Activated naive CD4-positive, alpha-beta T cell (primary cell): ENCODE results near the gene RPL14.

Source experiments
- DNase-seq, 4 experiments: peaks; one replicate each; lab custom pipeline; 2025; lab: John Stamatoyannopoulos, UW

The RPL14 gene

DNA sequence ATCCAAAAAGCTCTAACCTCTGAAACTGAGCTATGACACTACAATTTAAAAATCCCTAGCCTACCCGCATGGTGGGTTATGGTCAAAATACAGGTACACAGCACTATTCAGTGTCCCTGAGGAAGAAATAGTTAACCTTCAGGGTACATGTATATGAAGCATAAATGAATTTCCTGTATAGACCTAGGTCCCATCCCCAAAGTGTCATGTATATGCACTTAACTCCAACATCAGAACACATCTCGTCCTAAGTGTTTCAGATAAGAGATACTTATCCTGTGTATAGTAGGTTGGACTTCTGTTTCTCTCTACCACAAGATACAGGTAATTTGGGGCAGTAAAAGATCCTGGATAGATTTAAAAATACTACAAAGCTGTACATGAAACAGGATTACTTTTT lies 6.4 kb downstream of the RPL14 start:
- DNase-seq: no peak

DNA sequence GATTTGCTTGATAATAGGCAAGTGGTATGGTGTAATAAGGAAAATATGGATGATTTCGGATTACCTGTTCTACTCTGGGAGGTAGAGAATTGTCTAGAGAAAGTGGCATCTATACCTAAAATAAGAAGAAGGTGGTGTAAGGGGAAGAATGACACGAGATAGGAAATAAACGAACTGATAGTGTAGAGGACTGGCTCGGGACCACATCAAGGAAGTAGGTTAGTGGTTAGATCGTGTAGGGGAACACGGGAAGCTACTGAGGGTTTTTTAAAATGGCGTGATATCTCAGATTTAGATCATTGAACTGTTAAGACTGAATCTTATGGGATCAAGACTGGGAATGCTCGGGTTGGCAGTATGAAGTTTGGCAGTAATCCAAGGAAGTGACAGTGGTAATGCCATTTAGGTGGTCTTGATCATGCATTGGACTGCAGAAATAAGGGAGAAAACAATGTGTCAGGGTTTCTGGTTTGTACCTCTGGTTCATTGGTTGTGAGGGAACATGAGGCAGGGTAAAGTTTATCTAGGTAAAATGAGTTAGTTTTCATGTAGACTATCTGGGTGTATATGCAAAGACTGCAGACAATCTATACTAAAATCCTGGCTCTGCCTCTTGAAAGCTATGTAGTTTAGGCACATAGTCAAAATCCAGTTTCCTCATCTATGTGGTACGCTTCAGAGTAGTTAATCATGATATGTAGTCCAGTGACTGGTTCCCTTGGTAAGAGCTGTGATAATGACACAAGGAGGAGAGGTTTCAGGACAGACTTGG lies 7.4 kb downstream of the RPL14 start:
- no peak for DNase-seq

DNA sequence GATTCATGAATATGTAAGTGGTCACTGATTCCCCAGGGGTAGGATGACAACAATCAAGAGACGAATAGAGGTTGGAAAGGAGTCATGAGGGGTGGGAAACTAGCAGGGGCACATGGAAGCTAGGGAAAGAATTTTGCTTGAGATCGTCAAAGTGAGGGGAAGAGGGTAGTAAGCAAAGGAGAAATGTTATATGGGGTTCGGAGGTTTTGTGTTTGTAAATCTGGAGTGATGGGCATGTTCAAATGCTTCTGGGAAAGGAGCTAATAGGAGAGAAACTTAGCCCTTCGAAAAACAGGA lies 7.9 kb downstream of the RPL14 start:
- DNase-seq: no peak

DNA sequence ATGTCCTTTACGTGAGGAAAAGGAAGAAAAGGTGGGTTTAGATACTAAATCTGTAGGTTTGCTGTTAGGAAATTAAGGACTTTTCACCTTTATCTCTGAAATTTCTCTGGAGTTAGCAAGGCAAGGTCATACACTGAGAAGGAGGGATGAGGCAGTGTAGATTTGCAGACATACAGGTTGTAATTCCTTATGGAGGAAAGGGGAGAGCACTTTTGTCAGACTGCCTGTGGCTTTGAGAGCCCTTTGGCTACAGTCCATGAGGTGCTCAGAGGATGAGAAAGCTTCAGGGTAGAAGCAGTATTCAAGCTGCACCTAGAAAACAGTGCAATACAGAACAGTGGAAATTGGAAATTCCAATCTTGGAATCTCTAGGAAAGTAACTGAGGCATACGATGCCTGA lies 8.3 kb downstream of the RPL14 start:
- DNase-seq: no peak

DNA sequence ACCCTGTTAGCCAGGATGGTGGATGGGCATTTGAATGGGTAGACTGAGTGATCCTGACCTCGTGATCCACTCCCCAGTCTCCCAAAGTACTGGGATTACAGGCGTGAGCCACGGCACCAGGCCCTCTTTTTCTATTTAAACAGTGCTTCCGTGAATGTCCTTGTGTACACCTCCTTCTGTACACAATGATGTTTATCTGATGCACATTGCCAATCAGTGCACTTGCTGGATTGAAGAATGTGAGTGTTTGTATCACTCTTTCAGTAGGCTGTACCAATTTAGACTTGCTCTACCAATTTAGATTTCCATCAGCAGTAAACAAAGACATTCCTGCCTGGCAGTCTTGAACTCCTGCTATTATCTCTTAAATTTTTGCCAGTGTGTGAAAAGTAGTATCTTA lies 10.9 kb downstream of the RPL14 start:
- DNase-seq: no peak

DNA sequence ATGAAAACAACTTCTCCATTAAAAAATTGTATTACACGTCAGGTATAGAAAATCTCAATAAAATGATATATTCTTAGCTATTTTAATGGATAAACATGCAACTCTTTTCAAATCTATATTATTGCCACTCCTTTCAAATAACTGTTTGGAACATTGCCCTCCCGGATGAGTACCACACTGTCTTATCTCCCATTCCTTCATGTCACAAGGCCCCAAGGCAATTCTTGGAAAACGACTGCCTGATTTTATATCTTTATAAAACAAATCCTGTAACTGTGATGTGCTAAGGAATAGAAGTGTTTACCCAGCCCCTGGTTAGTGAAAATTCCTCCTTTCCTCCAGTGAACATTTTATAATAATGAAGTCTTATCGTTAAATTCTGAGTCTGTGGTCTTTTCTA lies 13.6 kb downstream of the RPL14 start:
- DNase-seq: no peak

DNA sequence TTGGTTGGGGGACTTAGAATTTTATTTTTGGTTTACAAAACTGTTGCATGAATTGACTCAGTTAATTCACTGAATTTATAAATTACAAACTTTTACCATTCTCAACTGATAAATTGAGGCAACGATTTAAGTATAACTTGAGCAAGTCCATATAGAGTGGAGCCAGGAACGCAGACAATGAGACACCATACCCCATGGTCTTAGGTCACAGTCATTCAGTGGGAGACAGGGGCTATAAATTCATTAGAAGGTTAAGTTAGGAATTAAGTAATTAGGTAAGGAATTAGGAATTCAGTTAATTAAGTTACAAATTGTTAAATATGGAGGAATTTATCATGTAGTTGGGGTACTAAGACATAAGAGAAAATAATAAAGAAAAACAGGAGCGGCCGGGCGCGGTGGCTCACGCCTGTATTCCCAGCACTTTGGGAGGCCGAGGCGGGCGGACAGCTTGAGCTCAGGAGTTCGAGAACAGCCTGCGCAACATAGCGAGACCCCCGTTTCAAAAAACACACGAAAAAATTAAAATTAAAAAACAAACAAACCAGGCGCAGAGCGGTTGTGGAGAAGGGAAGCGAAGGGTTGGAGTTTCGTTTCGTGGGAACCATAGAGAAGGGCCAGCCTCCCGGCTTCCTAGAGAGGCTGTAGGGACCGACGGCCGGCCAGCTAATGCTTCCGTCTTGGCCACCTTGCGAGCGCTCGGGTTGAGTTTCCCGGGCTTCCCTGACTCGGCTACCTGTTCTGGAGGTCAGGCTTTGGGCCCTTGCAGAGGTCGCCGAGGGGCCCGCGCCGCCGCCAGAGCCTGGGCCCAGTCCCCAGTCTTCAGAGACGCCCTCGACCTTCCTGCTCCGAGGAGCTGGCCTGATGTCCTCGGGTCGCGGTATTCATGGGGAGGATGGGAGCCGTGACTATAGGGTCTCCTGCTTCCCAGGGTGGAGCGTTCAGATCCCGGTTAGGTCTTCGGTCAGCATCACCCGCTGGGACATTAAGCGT lies 19.6 kb downstream of the RPL14 start, which contains the start of gene ZNF619:
ZNF619 (plus strand) TSS at position 645 of the 993 bp plus-strand sequence. CDS start 858 bp downstream, outside the sequence.
- DNase-seq: peak in 2 of 4 experiments; percentile 21 to 39

DNA sequence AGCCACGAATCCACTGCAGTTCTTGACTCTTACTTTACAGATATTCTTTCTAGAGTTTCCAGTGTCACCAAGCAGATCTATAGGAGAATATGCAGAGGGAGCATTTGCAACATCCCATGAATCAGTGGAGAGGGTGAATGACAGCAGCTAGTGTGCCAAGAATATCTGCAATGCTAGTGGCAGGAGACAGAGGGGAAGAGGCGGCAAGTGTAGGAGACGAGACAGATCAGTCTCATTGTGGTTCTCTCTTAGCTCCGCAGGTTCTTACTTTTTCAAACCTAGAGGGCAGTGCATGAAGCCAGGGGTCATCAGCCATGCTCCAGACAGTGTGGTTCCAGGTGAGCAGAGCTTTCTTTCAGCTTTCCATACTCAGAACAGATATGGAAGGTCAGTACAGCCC lies 20.5 kb downstream of the RPL14 start:
- DNase-seq: no peak

DNA sequence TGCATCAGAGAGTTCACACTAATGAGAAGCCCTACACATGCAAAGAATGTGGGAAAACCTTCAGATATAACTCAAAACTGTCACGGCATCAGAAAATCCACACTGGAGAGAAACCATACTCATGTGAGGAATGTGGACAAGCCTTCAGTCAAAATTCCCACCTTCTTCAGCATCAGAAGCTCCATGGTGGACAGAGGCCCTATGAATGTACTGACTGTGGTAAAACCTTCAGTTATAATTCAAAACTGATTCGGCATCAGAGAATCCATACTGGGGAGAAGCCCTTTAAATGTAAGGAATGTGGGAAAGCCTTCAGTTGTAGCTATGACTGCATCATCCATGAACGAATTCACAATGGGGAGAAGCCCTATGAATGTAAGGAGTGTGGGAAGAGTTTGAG lies 30.0 kb downstream of the RPL14 start:
- no peak for DNase-seq

DNA sequence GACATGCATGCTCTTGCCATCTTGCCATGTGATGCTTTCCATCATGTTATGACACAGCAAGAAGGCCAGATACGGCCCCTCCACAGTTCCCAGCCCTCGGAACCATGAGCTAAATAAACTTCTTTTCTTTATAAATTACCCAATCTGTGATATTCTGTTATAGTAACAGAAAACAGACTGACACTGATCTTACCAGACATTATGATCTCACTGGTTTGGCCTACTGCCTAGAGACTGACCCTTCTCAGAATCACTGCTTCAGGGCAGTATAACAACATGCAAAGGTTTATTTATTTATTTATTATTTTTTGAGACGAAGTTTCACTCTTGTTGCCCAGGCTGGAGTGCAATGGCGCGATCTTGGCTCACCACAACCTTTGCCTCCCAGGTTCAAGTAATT lies 33.8 kb downstream of the RPL14 start:
- DNase-seq: no peak

DNA sequence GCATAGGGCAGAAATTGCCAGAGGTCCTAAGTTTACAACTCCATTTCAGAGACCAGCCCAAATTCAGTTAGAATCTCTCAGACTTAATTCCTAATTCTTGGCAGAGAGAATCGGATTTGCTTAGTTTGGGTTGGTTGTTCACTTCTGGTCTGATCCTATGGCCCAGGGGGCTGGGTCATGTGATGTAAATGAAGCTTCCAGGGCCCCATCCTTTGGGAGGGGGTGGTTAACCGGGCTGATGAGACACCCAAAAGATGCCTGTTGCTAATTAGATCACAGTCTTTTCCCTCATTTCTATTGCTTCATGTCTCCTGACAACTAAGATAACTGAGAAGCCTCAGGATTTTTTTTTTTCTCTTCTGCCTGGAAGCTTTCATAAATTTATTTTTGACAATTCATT lies 37.6 kb downstream of the RPL14 start:
- no peak for DNase-seq

DNA sequence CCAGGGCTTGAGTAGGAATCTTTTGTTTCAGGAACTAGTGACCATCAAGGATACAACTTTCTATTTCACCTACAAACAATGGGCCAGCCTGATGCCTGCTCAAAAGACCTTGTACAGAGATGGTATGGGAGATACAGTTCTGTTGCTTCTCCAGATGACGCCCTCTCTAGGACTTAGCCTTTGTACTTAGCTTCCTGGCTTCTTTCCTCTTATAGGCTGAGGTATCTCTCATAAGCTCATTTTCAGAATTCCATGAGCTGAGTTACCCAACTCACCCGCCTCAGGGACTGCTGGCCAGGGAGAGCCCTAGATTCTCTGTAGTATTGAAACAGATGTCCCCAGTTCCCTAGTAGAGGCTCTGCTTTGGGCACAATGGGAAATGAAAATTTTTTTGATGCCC lies 40.1 kb downstream of the RPL14 start:
- no peak for DNase-seq

DNA sequence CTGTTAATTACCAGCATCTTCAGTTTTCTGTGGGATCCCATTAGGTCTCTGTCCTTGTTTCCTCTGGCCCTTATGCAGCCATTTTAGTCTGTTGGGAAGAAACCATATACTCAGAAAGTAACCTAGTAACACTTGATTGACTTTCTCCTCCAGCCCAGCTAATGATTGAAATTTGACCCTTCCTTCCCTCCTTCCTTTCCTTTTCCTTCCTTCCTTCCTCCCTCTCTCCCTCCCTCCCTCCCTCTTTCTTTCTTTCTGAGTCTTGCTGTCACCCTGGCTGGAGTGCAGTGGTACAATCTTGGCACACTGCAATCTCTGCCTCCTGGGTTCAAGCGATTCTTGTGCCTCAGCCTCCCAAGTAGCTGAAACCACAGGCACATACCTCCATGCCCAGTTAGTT lies 42.8 kb downstream of the RPL14 start:
- no peak for DNase-seq

DNA sequence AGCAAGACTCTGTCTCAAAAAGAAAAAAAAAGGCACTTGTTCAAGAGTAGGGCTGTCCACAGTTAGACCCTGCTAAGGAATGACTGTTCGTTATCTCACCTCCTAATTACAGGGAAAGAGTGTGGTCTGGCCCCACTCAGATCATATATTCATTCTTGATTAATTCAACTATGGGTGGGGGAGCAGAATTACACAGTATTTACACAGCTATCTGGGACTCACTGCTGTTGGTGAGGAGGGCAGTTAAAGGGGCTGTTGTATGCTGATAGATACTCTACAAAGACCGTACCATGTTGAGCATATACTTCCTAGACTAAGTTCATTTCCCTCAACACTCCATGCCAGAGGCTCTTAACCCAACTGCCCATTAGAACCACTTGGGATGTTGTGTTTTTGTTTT lies 44.9 kb downstream of the RPL14 start:
- no peak for DNase-seq

DNA sequence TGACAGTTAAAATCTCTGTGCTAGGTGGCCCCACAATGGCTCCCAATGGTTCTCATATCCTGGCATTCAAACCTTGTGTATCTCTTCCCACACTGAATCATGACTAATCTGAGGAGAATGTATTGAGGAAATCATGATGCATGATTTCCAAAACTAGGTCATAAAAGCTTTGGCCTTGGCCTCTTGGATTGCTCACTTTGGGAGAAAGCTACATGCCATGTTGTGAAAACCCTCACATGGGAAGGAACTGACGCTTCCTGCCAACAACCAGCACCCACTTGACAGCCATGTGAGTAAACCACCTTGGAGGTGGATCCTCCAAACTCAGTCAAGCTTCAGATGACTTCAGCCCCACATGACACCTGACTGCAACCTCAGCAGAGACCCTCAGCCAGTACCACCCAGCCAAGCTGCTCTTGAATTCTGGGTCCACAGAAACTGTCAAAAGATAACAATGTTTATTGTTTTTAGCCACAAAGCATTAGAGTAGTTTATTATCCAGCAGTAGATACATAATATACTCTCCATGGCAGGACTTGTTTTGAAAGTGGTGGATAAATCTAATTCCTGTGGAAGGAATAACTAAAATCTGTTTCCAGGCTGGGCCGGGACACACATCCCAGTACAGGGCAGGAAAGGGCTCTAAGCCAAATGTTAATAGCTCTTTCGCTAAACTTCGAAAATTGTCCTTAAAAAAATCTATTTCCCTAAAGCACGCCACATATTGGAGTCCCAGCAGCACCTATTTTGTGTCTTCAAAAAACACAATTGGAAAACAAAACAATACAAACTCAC lies 47.7 kb downstream of the RPL14 start:
- DNase-seq: no peak

DNA sequence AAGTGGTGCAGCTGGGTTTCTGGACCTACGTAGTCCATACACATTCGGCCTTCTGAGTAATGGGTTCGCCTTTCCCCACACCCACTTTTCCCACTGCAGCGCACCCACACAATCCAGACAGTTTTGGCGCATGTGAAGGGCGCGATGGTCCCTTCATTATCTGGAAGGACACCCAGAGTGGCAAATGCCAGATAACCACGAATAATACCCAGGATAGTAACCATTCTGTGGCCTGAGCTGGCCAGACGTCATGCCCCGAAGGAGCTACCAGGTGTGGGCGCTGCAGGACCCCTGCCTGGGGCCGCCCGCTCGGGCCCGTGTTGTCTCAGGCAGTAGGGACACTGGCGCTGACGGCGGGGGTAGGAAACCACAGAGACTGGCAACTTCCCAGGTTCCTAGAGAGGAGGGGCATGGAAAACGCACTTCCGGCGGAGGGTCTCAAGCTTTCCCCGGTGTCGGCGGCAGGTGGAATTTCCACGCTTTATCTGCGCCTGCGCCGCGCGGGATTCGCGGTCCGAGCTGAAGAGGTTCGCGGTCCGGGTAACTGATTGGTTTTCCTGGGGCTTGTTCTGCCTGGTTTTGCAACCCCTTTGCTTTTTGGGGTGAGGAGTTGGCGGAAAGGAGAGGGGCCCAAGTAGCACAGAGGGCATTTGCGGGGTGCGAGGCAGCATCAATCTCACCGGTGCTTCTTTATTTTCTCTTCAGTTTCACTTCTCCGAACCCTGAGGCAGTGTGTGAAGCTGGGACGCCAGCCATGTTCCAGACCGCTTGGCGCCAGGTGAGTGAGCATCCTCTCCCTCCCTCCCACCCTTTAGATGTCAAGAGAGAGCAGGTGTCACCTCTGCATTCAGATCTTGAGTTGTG lies 48.7 kb downstream of the RPL14 start, which contains the start of gene ZNF620:
ZNF620 (plus strand) TSS at position 441 of the 864 bp plus-strand sequence; CDS start at position 755, 314 bp downstream.
- DNase-seq: peak; percentile 4 to 29 (median 10)

DNA sequence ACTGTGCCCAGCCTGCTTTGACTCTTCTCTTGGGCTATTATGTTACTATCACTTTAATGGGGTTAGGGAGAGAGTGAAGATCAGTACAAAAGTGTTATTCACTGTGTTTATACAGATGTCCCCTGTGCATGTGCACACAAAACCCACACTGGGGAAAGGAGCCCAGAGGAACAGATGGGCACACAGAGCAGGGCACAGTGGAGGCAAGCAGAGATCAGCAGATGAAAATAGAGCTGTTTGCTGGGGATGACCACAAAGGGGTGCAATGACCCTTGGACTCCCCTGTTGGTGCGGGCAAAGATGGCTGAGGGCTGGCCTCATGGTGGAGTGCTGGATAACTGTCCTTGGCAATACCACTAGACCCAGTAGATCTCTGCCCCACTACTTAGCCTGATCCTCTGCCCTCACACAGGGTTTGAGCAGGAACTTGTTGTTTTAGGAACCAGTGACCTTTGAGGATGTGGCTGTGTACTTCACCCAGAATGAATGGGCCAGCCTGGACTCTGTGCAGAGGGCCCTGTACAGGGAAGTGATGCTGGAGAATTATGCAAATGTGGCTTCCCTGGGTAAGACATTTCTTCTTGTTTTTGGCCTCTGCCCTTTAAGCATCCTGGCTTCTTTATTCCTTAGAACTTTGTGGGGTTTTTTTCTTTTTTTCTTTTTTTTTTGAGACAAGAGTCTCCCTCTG lies 54.0 kb downstream of the RPL14 start:
- DNase-seq: no peak

DNA sequence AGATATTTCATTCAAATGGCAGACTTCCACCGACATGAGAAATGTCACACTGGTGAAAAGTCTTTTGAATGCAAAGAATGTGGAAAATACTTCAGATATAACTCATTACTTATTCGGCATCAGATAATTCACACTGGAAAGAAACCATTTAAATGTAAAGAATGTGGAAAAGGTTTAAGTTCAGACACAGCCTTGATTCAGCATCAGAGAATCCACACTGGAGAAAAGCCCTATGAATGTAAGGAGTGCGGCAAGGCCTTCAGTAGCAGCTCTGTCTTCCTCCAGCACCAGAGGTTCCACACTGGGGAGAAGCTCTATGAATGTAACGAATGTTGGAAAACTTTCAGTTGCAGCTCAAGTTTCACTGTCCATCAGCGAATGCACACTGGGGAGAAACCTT lies 59.1 kb downstream of the RPL14 start:
- no peak for DNase-seq

DNA sequence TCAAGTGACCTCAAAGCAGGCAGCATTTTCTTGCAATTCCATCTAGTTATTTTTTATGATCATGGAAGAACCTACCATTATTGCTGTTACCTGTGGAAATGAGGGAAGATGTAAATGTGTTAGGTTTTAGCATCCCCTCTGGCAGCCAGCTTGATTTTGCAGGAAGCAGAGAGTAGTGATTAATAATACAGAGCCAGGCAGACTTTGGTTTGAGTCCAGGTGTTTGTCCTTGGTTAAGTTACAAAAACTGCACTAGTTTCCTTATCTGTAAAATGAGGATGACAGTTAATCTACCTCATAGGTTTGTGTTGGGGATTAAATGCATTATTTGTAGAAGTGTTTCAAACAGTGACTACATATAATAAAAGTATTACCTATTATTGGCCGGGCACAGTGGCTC lies 60.9 kb downstream of the RPL14 start:
- DNase-seq: no peak
